HG03378 (cell line): ENCODE measurements around the gene TCF4.

Experiments used
- ATAC-seq: cut with Tn5 transposase; IDR thresholded peaks from one replicate; pipeline ENCODE4 v1.9.1; 2021; ENCODE audit warnings: mild to moderate bottlenecking, moderate library complexity; ENCODE audit not compliant: unreplicated experiment

TCF4 gene

DNA sequence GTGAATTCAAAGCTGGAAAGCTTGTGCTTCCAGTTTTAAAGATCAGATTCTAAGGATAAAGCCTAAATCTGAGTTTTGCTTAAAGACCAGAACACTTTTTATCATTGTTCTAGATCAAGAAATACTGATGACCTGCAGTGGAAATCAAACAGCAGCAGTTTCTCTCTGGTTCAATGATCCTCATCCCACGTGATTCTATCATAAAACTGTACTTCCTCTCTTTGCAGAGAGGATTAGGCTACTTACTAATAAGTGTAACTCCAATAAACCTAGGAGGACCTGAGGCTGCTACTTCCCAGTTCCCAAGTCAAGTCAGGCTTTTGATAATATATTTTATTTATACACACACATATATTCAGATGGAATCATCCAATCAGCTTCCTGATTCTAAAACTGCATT lies 81.9 kb downstream of the TCF4 start:
- ATAC-seq, result no peak

DNA sequence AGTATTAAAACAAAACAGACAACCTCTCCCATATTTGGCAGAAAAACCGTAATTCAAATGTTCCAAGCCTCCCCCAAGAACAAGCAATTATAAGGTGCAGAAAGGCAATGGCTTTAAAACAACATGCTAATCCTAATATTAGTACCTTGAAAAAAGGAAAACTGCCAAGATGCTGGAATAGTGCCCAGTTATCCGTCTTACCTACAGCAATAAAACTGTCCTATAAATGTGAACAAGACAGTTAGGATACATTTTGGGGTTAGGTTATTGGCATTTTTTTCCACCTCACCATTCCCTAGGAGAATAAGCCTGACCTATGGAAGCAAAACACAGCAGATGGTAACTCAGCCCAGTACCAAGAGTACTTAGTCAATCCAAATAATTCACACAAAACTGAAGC lies 83.2 kb downstream of the TCF4 start:
- no peak for ATAC-seq

DNA sequence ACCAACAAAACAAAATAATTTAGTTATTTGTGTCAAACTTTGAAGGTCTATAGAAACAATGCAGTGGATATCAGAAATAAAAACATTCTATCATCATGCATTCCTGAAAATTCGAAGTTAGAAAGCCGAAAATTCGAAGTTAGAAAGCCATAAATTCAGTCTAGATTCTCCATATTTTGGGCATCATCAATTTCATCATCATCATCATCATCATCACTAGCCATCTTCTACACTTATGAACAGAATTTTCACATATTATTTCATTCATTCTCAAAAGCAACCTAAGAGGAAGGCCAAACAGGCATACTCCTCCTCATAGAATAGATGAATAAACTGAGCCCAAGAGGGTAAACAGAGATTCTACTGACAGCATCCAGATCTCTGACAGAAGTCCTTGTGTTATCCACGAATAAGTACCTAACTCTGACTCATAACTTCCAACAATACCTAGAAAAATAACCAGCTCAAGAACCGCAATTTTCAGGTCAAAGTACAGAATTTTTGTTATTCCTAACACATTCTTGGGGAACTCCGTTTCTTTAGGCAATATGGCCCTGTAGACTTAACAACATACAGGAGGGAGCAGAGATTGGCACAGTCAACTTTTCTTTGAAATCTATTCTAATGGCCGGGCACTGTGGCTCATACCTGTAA lies 84.7 kb downstream of the TCF4 start:
- no peak for ATAC-seq

DNA sequence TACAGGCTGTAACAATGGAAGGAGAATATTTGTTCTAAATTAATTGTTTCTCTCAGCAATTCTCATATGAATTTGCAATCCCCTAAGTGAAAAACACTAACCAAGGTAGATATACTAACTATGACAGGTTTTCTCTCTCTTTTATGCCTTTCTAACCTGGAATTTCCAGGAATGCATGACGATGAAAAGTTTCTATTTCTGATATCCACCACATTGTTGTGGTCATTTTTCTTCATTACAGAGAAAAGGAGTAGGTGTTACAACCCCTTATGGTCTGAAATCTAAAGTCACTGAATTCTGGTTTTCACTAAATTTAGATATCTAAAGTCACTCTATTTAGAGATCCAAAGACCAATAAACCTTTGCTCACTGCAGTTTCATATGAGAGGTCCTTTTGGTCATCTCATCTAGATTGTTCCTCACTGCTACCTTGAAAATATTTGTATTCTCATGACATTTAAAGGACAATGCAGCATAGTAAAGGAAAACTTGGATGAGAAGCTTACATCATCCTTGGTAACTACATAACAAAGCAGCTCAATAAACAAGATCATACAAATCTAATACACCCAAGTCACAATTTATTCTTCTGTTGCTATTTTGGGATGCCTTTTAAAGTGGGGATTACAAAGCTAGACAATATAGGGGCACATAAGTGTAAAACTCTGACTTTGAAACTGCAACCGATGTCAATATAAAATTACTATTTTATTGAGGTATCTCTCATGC lies 85.8 kb downstream of the TCF4 start:
- ATAC-seq, result no peak

DNA sequence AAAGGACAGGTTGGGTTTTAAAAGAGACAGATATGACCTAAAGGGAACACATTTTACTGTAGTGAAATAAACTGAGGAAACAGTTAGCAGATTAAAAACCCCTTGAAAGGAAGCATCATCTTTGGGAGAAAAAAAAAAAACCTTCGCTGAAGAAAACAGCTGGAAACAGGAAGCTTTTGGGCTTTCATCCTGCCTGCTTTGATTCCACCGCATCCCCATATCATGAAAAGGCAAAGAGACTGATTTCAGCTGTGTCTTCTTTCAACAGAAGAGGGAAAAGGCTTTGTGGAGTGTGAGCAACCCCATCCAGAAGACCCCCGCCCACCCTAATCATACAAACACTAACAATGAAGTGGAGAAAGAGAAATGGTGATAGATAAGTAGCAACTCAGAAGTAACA lies 86.4 kb downstream of the TCF4 start:
- no peak for ATAC-seq

DNA sequence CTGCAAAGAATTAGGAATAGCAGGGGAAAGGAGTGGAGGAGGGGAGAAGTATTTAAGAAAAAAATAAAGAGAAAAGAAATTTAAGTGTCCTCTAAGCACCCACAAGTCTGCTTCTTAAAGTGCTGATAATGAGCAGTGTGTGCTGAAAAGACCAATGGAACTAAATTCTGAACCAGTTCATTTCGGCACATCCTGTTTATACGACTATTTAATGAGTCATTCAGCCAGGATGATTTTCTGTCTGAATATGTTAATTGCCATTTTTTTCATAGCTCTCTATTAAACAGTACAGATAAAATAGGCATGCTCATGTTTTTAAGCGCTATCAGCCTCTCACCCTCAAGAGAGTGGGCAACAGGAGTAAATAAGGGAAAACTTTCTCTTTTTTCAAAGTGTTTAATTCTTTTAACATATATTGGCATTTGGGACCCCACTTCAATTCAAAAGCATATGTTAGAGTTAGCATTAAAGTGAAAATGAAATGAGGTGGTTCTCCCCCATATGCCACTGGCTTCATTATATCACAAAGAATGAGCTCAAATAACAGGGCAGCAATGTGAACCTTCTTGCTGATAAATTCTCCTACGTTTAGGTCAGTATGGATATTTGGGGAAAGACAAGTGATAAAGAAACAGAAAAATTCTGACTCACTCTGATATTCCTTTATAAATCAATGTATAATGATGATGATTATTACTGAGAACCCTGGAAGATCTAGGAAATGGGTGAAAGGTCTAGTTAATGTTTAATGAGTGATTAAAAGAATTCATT lies 87.5 kb downstream of the TCF4 start:
- ATAC-seq, result no peak

DNA sequence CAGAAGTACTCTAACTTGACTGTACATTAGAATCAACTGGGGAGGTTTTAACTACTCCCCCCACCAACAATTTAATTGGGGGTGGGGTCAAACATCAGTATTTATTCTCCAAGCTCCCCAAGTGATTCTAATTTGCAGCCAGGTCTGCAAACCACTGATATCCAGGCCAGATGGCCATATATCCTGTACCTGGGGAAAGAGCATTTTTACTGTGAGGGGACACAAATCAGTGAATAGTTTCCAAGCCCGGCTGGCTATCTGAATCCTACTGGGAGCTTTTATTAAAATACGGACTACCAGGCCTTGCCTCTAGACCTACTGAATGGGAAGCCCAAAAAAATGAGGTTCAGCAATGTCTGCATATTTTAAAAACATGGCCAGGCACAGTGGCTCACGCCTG lies 88.5 kb downstream of the TCF4 start:
- no peak for ATAC-seq

DNA sequence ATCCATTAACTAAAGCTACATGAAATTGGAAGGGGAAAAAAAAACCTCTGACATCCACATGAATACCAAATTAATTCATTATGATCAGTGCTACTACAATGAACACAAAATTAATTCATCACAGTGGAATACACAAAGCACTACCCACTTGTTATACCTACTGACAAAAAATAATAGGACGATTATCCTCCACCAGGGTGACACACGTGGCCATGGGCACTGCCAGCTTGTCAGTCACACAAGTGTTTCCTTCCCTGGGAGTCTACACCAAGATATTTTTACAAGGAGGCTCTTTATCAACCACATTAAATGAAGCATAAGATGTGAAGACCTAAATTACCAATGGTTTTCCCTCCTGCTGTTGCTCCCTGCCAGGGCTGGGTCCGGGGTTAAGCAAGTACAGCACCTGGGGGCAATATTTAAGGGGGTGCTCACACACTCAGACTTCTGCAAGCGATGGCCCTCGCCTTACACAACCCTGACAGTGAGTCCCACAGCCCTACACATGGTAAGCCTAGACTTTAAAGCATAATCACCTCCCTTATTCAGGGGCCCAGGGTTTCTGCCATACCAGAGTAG lies 90.1 kb downstream of the TCF4 start:
- ATAC-seq, result no peak

DNA sequence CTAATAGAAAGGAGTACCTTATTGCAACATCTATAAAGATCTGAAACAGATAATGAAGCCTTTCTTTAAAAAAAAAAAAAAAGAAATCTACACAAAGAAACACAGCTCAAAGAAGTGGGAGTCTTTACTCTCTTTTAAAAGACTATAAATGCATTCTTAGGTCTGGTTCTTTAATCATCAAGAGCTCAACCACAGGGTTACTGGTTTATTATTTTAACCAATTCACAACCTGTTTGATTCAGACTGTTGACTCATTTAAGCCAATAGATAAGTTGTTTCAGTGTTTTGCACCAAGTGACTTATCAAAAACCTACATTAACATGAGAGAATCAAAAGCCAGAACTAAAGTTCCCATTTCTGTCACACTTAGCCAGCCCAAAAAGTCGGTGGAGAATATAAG lies 93.1 kb downstream of the TCF4 start:
- ATAC-seq, result no peak

DNA sequence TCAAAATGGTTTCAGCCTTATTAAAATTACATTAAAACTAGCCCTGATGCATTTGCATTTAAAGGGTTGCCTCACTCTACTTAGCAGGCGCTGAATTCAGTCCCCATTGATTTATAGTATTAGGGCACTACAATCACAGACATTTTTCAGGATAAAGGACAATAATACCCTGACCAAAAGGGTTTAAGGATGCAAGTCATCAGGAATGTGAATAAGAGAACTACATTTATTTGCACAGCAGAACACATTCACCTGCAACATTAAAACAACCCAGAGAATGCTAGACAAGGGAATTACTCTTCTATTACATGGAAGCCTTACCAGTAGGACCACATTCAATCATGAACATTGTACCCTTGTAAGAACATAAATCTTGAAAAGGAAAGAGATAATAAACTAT lies 93.6 kb downstream of the TCF4 start:
- no peak for ATAC-seq

DNA sequence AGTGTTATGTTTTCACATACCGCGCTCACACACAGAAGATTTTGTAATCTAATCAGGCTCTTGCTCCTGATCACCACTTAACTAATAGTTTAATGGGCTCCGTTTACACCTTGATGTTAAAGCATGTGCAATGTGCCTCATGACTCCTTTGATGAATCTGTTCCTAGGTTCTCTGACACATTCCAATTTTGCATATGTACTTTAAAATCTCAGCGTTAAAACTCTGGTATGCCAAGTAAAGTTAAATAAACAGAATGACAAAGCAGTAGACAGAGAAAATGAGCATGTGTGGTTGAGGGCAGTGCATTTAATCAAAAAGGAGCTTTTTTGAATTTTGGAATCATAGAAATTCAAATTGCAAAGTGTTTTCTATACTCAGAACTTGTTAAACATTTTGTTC lies 96.4 kb downstream of the TCF4 start:
- ATAC-seq, result no peak

DNA sequence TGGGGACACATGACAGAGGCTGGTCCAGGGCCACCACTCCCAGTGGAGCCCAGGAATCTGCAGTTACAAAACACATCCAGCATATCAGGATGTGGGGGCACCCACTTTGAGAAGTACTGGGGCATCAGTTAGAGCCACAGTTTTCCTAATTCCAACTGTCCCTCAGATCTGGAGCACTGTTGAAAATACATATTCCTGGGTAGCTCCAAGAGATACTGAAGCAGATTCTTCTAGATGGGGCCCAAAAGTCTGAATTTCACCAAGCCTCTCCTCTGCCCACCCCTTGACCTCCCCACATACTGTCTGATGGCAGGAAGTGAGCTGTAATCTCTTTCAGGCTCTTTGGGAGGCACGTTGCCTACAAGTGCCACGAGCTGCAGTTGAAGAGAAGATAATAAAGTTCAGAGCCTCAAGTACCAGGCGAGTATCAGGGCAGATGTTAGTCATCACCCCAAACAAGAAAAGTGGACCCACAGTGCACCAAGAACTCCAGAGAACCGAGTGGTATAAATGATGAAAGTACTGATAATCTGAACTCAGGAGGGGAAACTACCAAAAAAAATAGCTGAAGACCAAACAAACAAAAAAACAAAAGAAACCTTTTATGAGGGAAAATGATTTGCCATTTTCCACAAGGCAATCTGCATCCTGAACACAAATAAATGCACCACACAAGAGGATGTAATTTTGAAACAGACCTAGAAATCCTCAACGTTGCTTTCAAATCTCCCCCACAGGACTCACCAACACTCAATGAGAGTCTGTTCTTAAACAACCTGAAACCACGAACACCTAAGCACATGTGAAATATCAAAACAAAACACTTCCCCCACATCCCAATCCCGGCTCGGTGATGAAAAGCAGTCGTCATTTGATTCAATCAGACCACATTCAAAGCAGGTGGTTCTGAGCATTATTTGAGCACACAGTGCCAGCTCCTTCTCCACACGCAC lies 98.7 kb downstream of the TCF4 start:
- peak; percentile 81 for ATAC-seq

DNA sequence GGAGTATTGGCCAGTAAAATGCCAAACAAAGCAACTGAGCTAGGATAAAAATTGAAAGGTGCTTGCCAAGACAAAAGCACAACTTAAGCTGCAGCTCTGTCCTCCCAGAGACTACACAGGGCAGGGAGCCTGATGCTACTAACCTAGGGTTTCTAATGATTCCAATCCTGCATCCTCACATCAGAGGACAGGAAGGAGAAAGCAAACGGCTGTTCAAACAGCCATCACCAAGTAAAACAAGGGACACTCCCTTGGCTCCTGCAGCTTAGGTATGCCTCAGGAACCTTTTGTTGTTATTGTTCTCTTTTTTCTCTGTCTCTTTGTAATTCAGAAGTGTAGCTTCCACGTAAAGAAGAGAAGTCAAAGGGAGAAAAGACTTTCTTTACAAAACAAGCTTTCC lies 99.5 kb downstream of the TCF4 start:
- ATAC-seq, result no peak

DNA sequence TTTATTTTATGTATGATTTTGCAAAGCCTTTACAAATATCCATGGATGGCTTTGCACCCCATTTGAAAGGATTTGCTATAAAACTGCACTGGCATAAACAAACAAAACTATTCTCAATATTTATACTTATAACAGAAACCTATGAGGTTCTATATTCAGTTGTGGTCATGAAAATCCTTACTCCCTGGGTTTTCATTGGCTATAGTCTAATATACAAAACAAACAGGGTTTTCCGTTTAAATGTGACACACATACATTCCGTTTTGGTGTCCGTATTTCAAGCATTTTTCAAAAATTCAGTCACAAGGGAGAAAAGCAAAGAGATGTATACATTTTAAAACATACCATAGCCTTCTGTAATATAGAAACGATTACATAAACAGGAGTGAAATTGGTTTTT lies 100.0 kb downstream of the TCF4 start:
- ATAC-seq, result no peak

DNA sequence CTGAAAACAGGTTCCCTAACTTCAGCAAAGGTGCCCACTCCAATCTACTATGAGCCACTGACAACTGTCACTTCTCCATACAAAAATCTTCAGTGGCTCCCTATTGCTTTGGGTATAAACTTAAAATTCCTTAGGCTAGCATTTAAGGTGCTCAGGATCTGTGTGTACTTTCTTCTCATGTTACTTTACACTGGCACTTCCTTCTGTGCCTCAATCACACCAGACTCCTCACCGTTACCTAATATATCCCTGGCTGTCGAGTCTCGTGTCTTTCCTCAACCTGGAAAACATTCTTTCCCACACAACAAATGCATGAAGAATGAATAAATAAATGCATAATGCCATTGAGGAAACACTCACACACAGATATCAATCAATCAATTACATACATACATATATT lies 101.1 kb downstream of the TCF4 start:
- ATAC-seq, result no peak

DNA sequence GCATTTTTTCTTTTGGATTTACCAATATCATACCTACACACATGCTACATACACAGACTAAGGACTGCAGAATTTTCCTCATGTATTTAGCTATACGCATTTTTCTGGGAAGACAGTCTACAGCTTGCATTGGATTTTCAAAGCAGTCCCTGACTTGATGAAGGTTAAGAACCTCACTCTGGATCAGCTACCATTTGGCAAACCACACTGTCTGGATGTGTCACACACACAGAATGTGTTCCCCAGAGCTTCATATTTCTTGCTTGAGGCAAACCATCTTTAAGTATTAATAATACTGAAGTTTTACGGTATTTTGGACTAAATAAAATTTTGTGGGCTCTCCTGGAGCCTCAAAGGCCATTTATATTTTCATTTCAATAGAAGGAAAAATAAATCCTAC lies 102.3 kb downstream of the TCF4 start:
- no peak for ATAC-seq

DNA sequence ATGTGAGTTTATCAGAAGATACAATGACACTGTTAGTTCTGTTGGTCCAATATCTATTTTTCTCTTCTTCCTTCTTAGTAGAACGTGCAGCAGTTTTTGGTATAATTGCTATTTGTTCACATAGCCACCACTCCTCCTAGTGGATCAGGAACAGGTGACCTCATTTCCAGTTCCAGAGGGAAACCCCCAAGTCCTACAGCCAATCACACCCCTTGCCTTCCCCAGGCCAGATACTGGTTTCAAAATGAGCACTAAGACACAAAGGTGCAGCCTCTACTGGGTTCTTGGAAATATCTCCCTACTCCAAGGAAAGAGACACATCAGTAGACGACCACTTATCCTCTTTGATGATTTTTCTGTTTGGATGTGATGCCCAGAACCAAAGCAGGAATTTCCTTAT lies 103.2 kb downstream of the TCF4 start:
- no peak for ATAC-seq

DNA sequence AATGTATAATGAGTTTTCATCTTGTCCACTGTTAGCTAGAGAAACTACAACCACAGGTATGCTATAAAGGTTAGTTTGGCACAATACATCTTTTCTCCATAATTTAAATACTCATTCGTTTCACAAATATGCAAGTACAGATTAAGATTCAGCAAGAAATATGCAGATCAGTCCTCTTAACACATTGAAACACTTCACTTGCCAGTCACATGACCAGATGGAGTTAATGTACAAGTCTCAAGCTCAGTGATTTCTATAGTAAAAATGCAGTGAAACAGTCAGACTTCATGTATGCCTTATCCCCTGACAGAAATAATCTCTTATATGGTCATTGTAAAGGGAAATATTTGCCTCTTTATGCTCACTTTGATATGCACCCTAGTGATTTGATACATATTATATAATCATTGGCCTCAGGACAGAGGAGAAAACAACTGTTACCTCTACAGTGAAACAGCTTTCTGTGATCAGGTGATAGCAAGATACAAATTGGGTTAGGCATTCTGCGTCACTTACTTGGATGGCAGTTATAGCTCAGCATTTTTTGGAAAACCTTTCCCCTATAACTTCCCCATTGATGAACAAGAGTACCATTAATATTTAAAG lies 104.6 kb downstream of the TCF4 start:
- no peak for ATAC-seq

DNA sequence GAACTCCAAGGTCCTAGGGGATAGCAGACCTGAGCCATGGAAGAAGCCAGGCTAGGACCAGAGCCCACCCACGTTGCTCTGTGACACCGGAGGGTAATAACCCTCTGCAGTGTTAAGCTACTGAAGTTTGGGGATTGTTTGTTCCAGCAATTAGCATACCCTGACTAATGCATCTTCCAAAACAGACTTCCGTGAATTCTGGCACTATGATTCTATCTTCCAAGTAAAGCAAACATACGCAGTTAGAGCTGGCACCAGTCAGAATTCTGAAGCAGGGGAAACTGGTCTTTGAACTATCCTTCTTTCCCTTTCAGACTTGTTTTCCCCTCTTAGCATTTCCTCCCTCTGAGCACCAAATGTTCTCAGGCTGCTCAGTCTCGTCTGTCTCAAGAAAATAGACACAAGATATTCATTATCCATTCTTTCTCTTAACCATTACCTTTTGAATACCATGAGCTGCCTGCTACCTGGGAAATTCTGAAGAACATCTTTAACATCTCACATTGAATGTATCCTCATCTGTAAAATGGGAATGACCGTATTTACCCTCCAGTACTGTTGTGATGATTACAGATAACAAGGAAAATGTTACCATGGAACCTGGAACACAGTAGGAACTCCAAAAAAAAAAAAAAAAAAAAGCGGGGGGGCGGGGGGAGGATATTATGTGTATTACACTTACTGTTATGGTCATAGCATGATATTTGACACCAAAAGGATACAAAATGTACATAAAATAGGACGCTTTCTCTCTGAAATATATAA lies 108.2 kb downstream of the TCF4 start:
- no peak for ATAC-seq
